Right atrium auricular region (tissue), 2 donors: ENCODE results near the gene NBPF1. TPM values are rescaled to one million over a fixed set of nuclear protein-coding genes. Genes with fewer than 3 reads are reported as not detected.
"Not testable (repeated sequence)": the region's sequence is repeated elsewhere in the genome, so short reads cannot be mapped to it uniquely, and the experiment has no call there.

Experiments used
- DNase-seq: peaks from one replicate; pipeline ENCODE4 v3.0.0-alpha.2; 2019; ENCODE audit warnings: low spot score
- H3K27ac ChIP-seq, 2 donors: fragments of 200-600 bp; sonication (generic); 1 replicate in 1 of 2; 2 replicates in 1 of 2; pipeline ENCODE4 v1.5.1; 2016 to 2019
- H3K27me3 ChIP-seq, 2 donors: fragments of 200-600 bp; sonication (generic); one replicate each; pipeline versions ENCODE4 v1.5.1 to v1.6.0; 2017 to 2019
- H3K36me3 ChIP-seq: fragments of 200-600 bp; sonication (generic); one replicate; pipeline ENCODE4 v1.5.1; 2016
- H3K4me1 ChIP-seq, 2 donors: fragments of 200-600 bp; sonication (generic); one replicate each; pipeline versions ENCODE4 v1.5.1 to v1.6.0; 2017 to 2019
- H3K4me3 ChIP-seq, 2 donors: fragments of 200-600 bp; sonication (generic); 1 replicate in 1 of 2; 2 replicates in 1 of 2; pipeline ENCODE4 v1.5.1; 2017 to 2019; ENCODE audit warnings: mild to moderate bottlenecking in 1 of 2, moderate library complexity in 1 of 2
- H3K9me3 ChIP-seq, 2 donors: fragments of 200-600 bp; sonication (generic); one replicate each; pipeline ENCODE4 v1.5.1; 2019
- CTCF ChIP-seq, 2 donors: fragments of 200-600 bp; sonication (generic); IDR thresholded peaks; one replicate each; pipeline ENCODE4 v1.5.1; 2019; ENCODE audit warnings: antibody characterized with exemption in 2 of 2
- total RNA-seq, 2 donors: library from RNA; depleted of rRNA; stranded (reverse); fragments of >200 nt; gene quantifications; one replicate each; pipeline ENCODE4 v1.1.0, GENCODE V29; 2016

Gene NBPF1
- 10 to 100 TPM; 15.1 to 20.0 TPM for total RNA-seq

GRCh38 chr1:16613185-16614147 is at the start of gene NBPF1:
TSS of gene NBPF1 (minus strand) at chr1:16613564.
- peaks cover 3% of the 10 kb centered on the region for H3K36me3 ChIP-seq
- H3K4me1 ChIP-seq: peaks cover 0 to 23% of the 10 kb centered on the region in 2 donors
- H3K27ac ChIP-seq: peak within 1 kb of the TSS; percentile 80 to 84
- peak; percentile 26 to 51 for TF ChIP-seq CTCF (IDR thresholded peaks at IDR 0.05)
- peak within 1 kb of the TSS; percentile 54 to 65 for H3K4me3 ChIP-seq
- H3K27me3 ChIP-seq: no peaks in the 10 kb centered on the region
- peak; percentile 99 for DNase-seq
- H3K9me3 ChIP-seq: no peaks in the 10 kb centered on the region

- not testable (repeated sequence) for H3K4me1 ChIP-seq, H3K27ac ChIP-seq, DNase-seq, H3K4me3 ChIP-seq, H3K36me3 ChIP-seq, H3K9me3 ChIP-seq, H3K27me3 ChIP-seq
Observed at GRCh38 chr1:16658234-16658633, 44.9 kb upstream of the NBPF1 start.

- H3K27me3 ChIP-seq, H3K4me1 ChIP-seq, H3K4me3 ChIP-seq, H3K9me3 ChIP-seq, H3K27ac ChIP-seq, H3K36me3 ChIP-seq, DNase-seq: not testable (repeated sequence)
Observed at GRCh38 chr1:16656981-16657683, 43.8 kb upstream of the NBPF1 start.

GRCh38 chr1:16656574-16656973 is 43.2 kb upstream of the NBPF1 start:
- H3K27me3 ChIP-seq, H3K4me3 ChIP-seq, H3K36me3 ChIP-seq, H3K27ac ChIP-seq, H3K4me1 ChIP-seq, DNase-seq, H3K9me3 ChIP-seq: not testable (repeated sequence)

- DNase-seq: not testable (repeated sequence)
Observed at GRCh38 chr1:16651560-16651959, 38.2 kb upstream of the NBPF1 start.

GRCh38 chr1:16649960-16650359 is 36.6 kb upstream of the NBPF1 start:
- not testable (repeated sequence) for H3K27me3 ChIP-seq, H3K36me3 ChIP-seq, H3K27ac ChIP-seq, H3K4me3 ChIP-seq, H3K9me3 ChIP-seq
- H3K4me1 ChIP-seq: peaks cover 0 to 10% of the 10 kb centered on the region in 2 donors
- peak; percentile 57 for DNase-seq

More at GRCh38 chr1:16651560-16651959, 38.2 kb upstream of the NBPF1 start:
- H3K4me3 ChIP-seq, H3K36me3 ChIP-seq, H3K27ac ChIP-seq, H3K27me3 ChIP-seq, H3K4me1 ChIP-seq, H3K9me3 ChIP-seq: not testable (repeated sequence)

GRCh38 chr1:16649390-16649789 is 36.0 kb upstream of the NBPF1 start:
- not testable (repeated sequence) for H3K27ac ChIP-seq, H3K36me3 ChIP-seq, H3K4me3 ChIP-seq, H3K9me3 ChIP-seq, H3K27me3 ChIP-seq
- DNase-seq: peak; percentile 55
- peaks cover 0 to 13% of the 10 kb centered on the region in 2 donors for H3K4me1 ChIP-seq

GRCh38 chr1:16648756-16649155 is 35.4 kb upstream of the NBPF1 start:
- H3K27me3 ChIP-seq, DNase-seq: not testable (repeated sequence)

GRCh38 chr1:16648250-16648649 is 34.9 kb upstream of the NBPF1 start:
- DNase-seq, H3K36me3 ChIP-seq, H3K27ac ChIP-seq, H3K27me3 ChIP-seq, H3K9me3 ChIP-seq: not testable (repeated sequence)
- Histone ChIP-seq H3K4me1 (peaks cover 0 to 22% of the 10 kb centered on the region in 2 donors), H3K4me3 (peak overlapping the region in 1 of 2 donors; percentile 29)

More at GRCh38 chr1:16648756-16649155, 35.4 kb upstream of the NBPF1 start:
- not testable (repeated sequence) for H3K36me3 ChIP-seq, H3K9me3 ChIP-seq, H3K4me3 ChIP-seq, H3K27ac ChIP-seq
- H3K4me1 ChIP-seq: peaks cover 0 to 17% of the 10 kb centered on the region in 2 donors

GRCh38 chr1:16647179-16648176 is 34.1 kb upstream of the NBPF1 start:
- H3K27me3 ChIP-seq, H3K36me3 ChIP-seq, H3K27ac ChIP-seq, DNase-seq, H3K9me3 ChIP-seq: not testable (repeated sequence)
- H3K4me3 ChIP-seq: peak overlapping the region in 1 of 2 donors; percentile 29
- peaks cover 0 to 30% of the 10 kb centered on the region in 2 donors for H3K4me1 ChIP-seq

GRCh38 chr1:16646716-16647115 is 33.4 kb upstream of the NBPF1 start:
- H3K4me1 ChIP-seq: peaks cover 0 to 38% of the 10 kb centered on the region in 2 donors
- H3K27me3 ChIP-seq, H3K4me3 ChIP-seq, H3K36me3 ChIP-seq, H3K9me3 ChIP-seq, H3K27ac ChIP-seq, DNase-seq: not testable (repeated sequence)

GRCh38 chr1:16646061-16646664 is 32.8 kb upstream of the NBPF1 start:
- not testable (repeated sequence) for H3K9me3 ChIP-seq, H3K36me3 ChIP-seq, H3K27me3 ChIP-seq, H3K4me3 ChIP-seq, H3K27ac ChIP-seq
- DNase-seq: peak; percentile 58
- peaks cover 0 to 43% of the 10 kb centered on the region in 2 donors for H3K4me1 ChIP-seq
